ENCODE results near the gene OR6B1. TPM values are rescaled to one million over a fixed set of nuclear protein-coding genes. Genes with fewer than 3 reads are reported as not detected.
"Not testable (repeated sequence)": the region's sequence is repeated elsewhere in the genome, so short reads cannot be mapped to it uniquely, and the experiment has no call there.

OR6B1 gene
- total RNA-seq, 1 donor from 2014 or later = not detected

DNA sequence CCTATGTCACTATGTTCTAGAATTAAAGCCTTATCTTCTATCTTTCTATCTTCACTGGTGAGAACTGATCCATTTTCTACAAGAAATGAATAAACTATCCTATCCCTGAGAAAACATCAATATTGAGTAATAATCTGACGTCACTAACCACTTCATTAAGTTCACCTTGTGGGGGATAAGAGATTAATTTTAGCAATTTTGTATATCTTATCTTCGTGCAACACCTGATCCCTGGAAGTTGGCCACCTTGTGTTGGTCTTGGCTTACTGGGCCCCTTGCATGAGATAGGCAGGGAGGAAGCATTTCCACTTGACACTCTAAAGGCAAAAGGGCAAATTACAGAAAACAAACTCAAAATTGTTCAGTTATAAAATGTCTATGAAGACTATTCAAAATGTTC, 20.1 kb upstream of the OR6B1 start:
- H3K36me3 Mint-ChIP-seq (ENCODE audit: low read depth) = no peaks in the 10 kb centered on the region
- no peak for DNase-seq (ENCODE audit: low spot score)
- H3K4me1 Mint-ChIP-seq (ENCODE audit: low read depth) = no peaks in the 10 kb centered on the region
- intact Hi-C loops (cut with micrococcal nuclease) = no loop called here
- no peak overlapping the region for H3K27ac Mint-ChIP-seq
- no peaks in the 10 kb centered on the region for H3K9me3 Mint-ChIP-seq
- no peak overlapping the region for H3K4me3 Mint-ChIP-seq
- no peaks in the 10 kb centered on the region for H3K27me3 Mint-ChIP-seq (ENCODE audit: insufficient read depth)

DNA sequence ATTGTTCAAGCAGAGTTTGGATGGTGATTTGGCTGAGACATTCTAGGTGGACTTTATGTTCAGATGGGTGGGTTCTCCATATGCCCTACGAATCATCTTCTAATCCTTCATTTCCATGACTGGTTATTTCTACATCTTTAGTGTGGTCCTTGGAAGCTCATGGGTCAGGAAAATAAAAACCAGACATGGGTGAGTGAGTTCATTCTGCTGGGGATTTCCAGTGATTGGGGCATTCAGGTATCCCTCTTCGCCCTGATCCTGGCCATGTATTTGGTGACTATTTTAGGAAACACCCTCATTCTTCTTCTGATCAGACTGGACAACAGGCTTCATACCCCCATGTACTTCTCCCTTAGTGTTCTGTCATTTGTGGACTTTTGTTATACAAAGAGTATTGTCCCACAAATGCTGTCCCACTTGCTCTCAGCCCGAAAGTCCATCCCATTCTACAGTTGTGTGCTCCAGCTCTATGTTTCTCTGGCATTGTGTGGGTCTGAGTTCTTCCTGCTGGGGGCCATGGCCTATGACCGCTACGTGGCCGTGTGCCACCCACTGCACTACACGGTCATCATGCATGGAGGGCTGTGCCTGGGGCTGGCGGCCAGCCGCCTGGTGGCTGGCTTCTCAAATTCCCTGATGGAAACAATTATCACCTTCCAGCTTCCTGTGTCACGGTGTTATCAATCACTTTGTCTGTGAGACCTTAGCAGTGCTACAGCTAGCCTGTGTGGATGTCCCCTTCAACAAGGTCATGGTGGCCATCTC, 19.2 kb upstream of the OR6B1 start:
- no peak overlapping the region for H3K27ac Mint-ChIP-seq
- no peak overlapping the region for H3K4me3 Mint-ChIP-seq
- no peaks in the 10 kb centered on the region for H3K9me3 Mint-ChIP-seq
- DNase-seq (ENCODE audit: low spot score) = no peak
- no peaks in the 10 kb centered on the region for H3K36me3 Mint-ChIP-seq (ENCODE audit: low read depth)
- H3K4me1 Mint-ChIP-seq (ENCODE audit: low read depth) = no peaks in the 10 kb centered on the region
- intact Hi-C loops (cut with micrococcal nuclease) = no loop called here
- no peaks in the 10 kb centered on the region for H3K27me3 Mint-ChIP-seq (ENCODE audit: insufficient read depth)

DNA sequence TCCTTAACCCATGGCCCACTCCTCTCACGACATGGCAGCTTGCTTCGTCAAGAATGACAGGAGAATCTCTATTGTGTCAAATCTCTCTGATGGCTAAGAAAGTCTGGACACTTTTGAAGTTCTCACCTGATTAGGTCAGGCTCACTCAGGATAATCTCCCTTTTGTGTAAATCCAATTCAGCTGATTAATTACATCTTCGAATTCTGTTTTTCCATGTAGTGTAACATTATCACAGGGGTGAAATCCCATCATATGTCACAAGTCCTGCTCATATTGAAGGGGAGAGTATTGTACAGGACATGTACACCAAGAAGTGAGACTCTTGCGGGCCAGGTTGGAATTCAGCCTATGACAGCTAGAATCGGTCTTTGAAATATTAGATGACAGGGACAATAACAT, 16.2 kb upstream of the OR6B1 start:
- no peaks in the 10 kb centered on the region for H3K27me3 Mint-ChIP-seq (ENCODE audit: insufficient read depth)
- intact Hi-C loops (cut with micrococcal nuclease) = no loop called here
- peaks cover 18% of the 10 kb centered on the region for H3K4me1 Mint-ChIP-seq (ENCODE audit: low read depth)

DNA sequence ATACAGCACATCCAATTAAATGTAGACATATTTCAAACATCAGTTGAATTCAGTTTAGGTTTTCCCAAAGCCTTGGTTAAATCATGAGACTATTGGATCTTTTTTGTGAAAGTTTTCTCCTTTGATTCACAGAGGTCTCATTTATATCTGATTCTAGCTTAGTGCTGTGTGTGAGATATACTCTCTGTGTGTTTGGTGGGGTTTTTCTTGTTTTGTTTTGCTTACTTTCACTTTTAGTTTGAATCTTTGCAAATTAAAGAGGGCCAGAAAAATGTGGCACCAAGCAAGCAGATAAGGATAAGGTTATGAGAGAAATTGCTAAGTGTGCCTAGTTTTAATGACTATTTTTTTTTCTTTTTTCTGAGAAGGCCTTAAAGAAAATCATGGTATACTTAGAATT, 12.6 kb upstream of the OR6B1 start:
- H3K9me3 Mint-ChIP-seq = peaks cover 17% of the 10 kb centered on the region

More for the DNA sequence above, 16.2 kb upstream of the OR6B1 start:
- Mint-ChIP-seq H3K4me3 (no peak overlapping the region), H3K27ac (no peak overlapping the region), H3K36me3 (ENCODE audit: low read depth) (no peaks in the 10 kb centered on the region), H3K9me3 (peaks cover 8% of the 10 kb centered on the region)
- no peak for DNase-seq (ENCODE audit: low spot score)

DNA sequence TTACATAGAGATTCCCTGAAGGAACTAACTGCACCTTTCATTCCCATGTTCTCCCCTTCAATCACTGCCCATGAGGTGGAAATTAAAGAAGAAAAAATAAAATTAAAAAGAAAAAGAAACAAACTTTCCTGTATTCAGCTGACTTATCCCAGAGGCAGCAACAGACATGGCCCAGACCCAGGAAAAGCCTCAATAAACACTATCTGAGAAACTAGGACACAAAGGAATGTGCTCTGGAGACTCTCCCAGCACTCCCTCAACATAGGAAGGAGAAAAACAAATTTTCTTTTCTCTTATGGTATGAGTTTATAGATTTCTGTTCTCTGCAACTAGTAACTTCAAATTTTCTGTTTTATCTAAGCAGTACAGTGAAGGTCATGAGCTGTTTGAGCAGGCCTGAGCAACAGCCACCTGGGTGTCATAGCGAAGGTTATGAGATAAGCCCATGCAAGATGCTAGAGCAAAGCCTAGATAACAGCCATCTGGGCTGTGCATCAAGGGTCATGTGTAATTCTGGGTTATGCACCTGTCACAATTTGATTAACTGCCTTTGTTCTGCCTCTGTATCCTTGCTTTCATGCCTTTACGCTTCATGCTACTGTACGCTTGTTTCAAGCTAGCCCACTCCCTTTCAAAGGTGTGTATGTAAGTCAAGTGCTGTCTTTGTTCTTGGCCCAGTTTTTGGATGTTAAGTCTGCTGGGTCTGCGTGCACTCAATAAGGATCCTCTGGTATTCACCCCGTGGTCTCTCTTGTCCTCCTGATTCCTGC, 11.0 kb upstream of the OR6B1 start:
- no peak overlapping the region for H3K4me3 Mint-ChIP-seq
- intact Hi-C loops (cut with micrococcal nuclease) = no loop called here

More for the DNA sequence above, 12.6 kb upstream of the OR6B1 start:
- H3K27me3 Mint-ChIP-seq (ENCODE audit: insufficient read depth) = peaks cover 6% of the 10 kb centered on the region
- no peak overlapping the region for H3K27ac Mint-ChIP-seq
- no peak overlapping the region for H3K4me3 Mint-ChIP-seq
- H3K36me3 Mint-ChIP-seq (ENCODE audit: low read depth) = no peaks in the 10 kb centered on the region
- intact Hi-C loops (cut with micrococcal nuclease) = no loop called here
- H3K4me1 Mint-ChIP-seq (ENCODE audit: low read depth) = peaks cover 18% of the 10 kb centered on the region
- no peak for DNase-seq (ENCODE audit: low spot score)

DNA sequence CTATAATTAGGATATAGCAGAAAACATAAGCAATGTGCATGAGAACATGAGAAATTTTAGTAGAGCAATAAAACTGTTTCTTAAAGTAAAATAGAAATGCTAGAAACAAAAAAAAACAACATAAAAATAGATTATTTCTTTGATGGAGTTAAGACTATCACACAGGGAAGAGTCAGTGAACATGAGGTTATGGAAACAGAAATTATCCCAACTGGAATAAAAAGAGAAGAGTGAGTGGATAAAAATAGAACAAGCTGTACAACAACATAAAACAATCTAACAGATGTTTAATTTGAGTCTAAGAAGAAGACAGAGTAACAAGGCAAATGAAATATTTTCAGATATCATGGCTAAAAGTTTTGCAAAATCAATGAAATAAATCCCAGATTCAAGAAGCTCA, 7.5 kb upstream of the OR6B1 start:
- no peaks in the 10 kb centered on the region for H3K36me3 Mint-ChIP-seq (ENCODE audit: low read depth)
- no peak for DNase-seq (ENCODE audit: low spot score)
- intact Hi-C loops (cut with micrococcal nuclease) = no loop called here
- no peak overlapping the region for H3K4me3 Mint-ChIP-seq
- peaks cover 10% of the 10 kb centered on the region for H3K27me3 Mint-ChIP-seq (ENCODE audit: insufficient read depth)
- H3K9me3 Mint-ChIP-seq = peaks cover 11% of the 10 kb centered on the region
- H3K27ac Mint-ChIP-seq = no peak overlapping the region
- H3K4me1 Mint-ChIP-seq (ENCODE audit: low read depth) = peaks cover 2% of the 10 kb centered on the region

More for the DNA sequence above, 11.0 kb upstream of the OR6B1 start:
- peaks cover 8% of the 10 kb centered on the region for H3K27me3 Mint-ChIP-seq (ENCODE audit: insufficient read depth)
- H3K36me3 Mint-ChIP-seq (ENCODE audit: low read depth) = no peaks in the 10 kb centered on the region
- peaks cover 17% of the 10 kb centered on the region for H3K9me3 Mint-ChIP-seq
- DNase-seq (ENCODE audit: low spot score) = no peak
- H3K27ac Mint-ChIP-seq = no peak overlapping the region
- H3K4me1 Mint-ChIP-seq (ENCODE audit: low read depth) = peaks cover 18% of the 10 kb centered on the region

DNA sequence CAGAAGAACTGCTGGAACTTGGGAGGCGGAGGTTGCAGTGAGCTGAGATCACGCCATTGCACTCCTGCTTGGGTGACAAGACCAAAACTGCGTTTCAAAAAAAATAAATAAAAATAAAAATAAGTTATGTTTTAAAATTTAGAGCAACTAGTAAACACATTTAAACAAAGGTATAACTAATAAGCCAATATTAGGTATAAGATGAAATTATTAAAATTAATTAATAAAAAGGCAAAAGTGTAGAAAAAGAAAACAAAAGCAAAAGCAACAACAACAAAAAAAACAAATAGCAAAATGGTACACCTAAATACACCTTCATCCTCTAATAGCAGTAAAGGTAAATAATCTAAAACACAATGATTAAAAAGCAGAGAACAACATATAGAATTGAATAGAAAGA, 6.2 kb upstream of the OR6B1 start:
- no peak overlapping the region for H3K27ac Mint-ChIP-seq
- DNase-seq (ENCODE audit: low spot score) = no peak
- no peaks in the 10 kb centered on the region for H3K36me3 Mint-ChIP-seq (ENCODE audit: low read depth)
- intact Hi-C loops (cut with micrococcal nuclease) = no loop called here
- H3K9me3 Mint-ChIP-seq = peaks cover 8% of the 10 kb centered on the region
- H3K4me3 Mint-ChIP-seq = no peak overlapping the region
- peaks cover 10% of the 10 kb centered on the region for H3K27me3 Mint-ChIP-seq (ENCODE audit: insufficient read depth)
- H3K4me1 Mint-ChIP-seq (ENCODE audit: low read depth) = no peaks in the 10 kb centered on the region

DNA sequence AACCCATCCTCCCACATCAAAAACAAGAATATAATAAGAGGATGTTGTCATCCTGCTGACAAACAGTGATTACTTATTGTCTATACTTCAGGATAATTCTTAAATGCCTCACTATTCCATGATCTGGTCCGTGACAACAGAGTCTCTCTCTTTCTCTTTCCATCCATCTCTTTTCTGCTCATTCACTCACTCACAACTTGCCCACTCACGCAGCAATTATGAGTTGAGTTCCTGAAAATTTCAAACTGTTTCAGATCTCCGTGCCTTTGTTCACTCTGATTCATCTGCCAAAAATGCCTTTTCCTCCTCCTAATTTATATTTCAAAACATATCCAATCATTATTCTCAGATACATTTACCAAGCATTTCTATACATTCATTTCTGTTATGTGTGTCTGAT, 1.4 kb downstream of the OR6B1 start:
- H3K36me3 Mint-ChIP-seq (ENCODE audit: low read depth) = no peaks in the 10 kb centered on the region
- no peaks in the 10 kb centered on the region for H3K9me3 Mint-ChIP-seq
- intact Hi-C loops (cut with micrococcal nuclease) = no loop called here
- DNase-seq (ENCODE audit: low spot score) = no peak
- no peaks in the 10 kb centered on the region for H3K4me1 Mint-ChIP-seq (ENCODE audit: low read depth)
- H3K27me3 Mint-ChIP-seq (ENCODE audit: insufficient read depth) = peaks cover 2% of the 10 kb centered on the region
- H3K27ac Mint-ChIP-seq = no peak overlapping the region
- no peak overlapping the region for H3K4me3 Mint-ChIP-seq

DNA sequence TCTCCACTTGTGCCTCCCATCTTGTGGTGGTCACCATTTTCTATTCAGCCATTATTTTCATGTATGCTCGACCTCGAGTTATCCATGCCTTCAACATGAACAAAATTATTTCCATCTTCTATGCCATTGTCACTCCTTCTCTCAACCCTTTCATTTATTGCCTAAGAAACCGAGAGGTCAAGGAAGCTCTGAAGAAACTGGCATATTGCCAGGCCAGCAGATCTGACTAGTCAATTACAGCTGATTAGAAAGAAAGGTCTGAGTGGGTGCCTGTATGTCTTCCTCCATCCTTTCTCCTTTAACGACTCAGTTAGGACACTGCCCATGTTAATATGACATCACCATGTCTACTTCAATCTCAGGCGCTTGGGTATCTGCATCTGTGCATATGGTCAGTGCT, 4.6 kb downstream of the OR6B1 start:
- no peaks in the 10 kb centered on the region for H3K36me3 Mint-ChIP-seq (ENCODE audit: low read depth)
- no peak overlapping the region for H3K4me3 Mint-ChIP-seq
- intact Hi-C loops (cut with micrococcal nuclease) = no loop called here
- peaks cover 18% of the 10 kb centered on the region for H3K9me3 Mint-ChIP-seq
- no peak for DNase-seq (ENCODE audit: low spot score)
- H3K27ac Mint-ChIP-seq = no peak overlapping the region
- no peaks in the 10 kb centered on the region for H3K27me3 Mint-ChIP-seq (ENCODE audit: insufficient read depth)
- H3K4me1 Mint-ChIP-seq (ENCODE audit: low read depth) = no peaks in the 10 kb centered on the region

DNA sequence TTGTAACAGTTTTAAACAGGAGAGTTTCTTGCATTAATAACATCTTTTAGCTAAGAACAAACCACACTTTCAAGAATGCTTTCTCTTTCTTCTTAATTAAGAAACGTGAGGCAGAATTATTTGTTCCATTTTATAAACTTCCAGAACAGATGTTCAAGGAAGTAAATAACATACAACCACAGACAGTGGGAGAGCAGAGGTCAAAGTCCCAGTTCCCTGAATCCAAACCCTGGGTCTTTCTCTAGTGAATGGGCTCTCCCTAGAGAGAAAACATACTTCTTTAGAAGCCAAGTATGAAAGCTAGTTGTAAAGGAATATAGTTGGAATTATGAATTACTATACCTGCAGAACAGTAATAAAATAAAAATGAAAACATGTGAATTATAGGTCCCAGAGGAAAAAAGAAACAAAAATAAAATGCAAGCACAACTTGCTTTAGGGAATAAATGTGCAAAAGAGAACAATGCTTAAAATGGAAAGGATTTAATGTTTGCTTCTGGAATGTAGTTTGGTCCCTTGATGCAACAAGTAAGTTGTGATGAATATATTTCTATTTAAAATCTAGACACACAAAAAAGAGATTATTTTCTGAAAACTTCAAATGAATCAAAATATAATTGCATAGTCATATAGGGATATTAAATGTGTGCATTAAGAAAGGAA, 6.0 kb downstream of the OR6B1 start:
- peaks cover 22% of the 10 kb centered on the region for H3K9me3 Mint-ChIP-seq
- no peaks in the 10 kb centered on the region for H3K36me3 Mint-ChIP-seq (ENCODE audit: low read depth)
- no peak for DNase-seq (ENCODE audit: low spot score)
- intact Hi-C loops (cut with micrococcal nuclease) = no loop called here
- no peaks in the 10 kb centered on the region for H3K27me3 Mint-ChIP-seq (ENCODE audit: insufficient read depth)
- H3K27ac Mint-ChIP-seq = no peak overlapping the region
- H3K4me3 Mint-ChIP-seq = no peak overlapping the region
- H3K4me1 Mint-ChIP-seq (ENCODE audit: low read depth) = no peaks in the 10 kb centered on the region

DNA sequence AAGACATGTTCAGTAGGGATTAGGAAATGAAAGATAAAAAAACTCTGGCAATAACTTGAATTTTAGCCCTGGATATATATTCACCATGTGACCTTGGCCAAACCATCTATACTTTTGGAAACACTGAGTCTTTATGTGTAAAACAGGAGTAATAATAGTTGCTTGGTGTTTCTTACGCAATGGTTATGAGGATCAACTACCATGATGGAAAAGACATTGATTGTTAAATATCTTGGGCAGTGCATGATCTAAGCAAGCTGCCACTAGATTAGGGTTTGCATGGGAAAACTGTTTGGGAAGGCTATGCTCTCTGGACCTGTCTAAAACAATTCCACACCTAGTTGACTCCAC, 6.5 kb downstream of the OR6B1 start:
- H3K27me3 Mint-ChIP-seq (ENCODE audit: insufficient read depth) = no peaks in the 10 kb centered on the region
- H3K4me1 Mint-ChIP-seq (ENCODE audit: low read depth) = no peaks in the 10 kb centered on the region
- peaks cover 22% of the 10 kb centered on the region for H3K9me3 Mint-ChIP-seq
- H3K36me3 Mint-ChIP-seq (ENCODE audit: low read depth) = no peaks in the 10 kb centered on the region
- DNase-seq (ENCODE audit: low spot score) = no peak
- no peak overlapping the region for H3K27ac Mint-ChIP-seq
- intact Hi-C loops (cut with micrococcal nuclease) = no loop called here
- no peak overlapping the region for H3K4me3 Mint-ChIP-seq

DNA sequence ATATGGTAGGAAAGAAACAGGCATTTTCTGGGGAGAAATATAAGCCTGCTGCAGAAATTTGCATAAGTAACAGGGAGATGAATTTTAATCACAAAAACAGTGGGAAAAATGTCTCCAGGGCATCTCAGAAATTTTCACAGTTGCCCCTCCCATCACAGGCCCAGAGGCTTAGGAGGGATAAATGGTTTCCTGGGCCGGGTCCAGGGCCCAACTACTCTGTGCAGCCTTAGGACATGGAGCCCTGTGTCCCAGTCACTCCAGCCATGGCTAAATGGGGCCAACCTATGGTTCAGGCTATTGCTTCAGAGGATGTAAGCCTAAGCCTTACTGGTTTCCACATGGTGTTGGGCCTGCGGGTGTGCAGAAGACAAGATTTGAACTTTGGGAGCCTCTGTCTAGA, 9.2 kb downstream of the OR6B1 start:
- H3K4me3 Mint-ChIP-seq = no peak overlapping the region
- peaks cover 22% of the 10 kb centered on the region for H3K9me3 Mint-ChIP-seq
- H3K36me3 Mint-ChIP-seq (ENCODE audit: low read depth) = no peaks in the 10 kb centered on the region
- DNase-seq (ENCODE audit: low spot score) = no peak
- H3K27ac Mint-ChIP-seq = no peak overlapping the region
- no peaks in the 10 kb centered on the region for H3K4me1 Mint-ChIP-seq (ENCODE audit: low read depth)
- intact Hi-C loops (cut with micrococcal nuclease) = no loop called here
- H3K27me3 Mint-ChIP-seq (ENCODE audit: insufficient read depth) = peaks cover 3% of the 10 kb centered on the region

DNA sequence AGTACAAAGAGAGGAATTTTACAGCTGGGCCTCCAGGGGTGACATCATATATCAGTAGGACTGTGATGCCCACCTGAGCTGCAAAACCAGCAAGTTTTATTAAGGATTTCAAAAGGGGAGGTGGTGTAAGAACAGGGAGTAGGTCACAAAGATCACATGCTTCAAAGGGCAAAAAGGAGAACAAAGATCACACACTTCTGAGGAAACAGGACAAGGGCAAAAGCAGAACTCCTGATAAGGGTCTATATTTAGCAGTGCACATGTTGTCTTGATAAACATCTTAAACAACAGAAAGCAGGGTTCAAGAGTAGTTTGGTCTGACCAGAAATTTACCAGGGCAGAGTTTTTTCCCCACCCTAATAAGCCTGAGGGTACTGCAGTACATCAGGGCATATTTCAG, 9.9 kb downstream of the OR6B1 start:
- H3K9me3 Mint-ChIP-seq = peaks cover 22% of the 10 kb centered on the region
- H3K4me1 Mint-ChIP-seq (ENCODE audit: low read depth); H3K36me3 Mint-ChIP-seq (ENCODE audit: low read depth); intact Hi-C loops (cut with micrococcal nuclease); DNase-seq (ENCODE audit: low spot score); H3K4me3 Mint-ChIP-seq; H3K27me3 Mint-ChIP-seq (ENCODE audit: insufficient read depth); H3K27ac Mint-ChIP-seq: not testable (repeated sequence)

Data from activated T-helper 1 cell treated with anti-CD3 and anti-CD28 coated beads, Interleukin-12 subunit alpha, Interleukin-12 subunit beta, Interleukin-2, Interleukin-4 antibody, amounts not matched to agents 30 ng/mL and 10 ng/mL and 1 ng/mL, durations not matched to agents 14 hours and 24 hours and 36 hours (primary cell).